Smooth muscle cell (in vitro differentiated cells): ENCODE measurements around the gene CEP70. TPM values are rescaled to one million over a fixed set of nuclear protein-coding genes. Genes with fewer than 3 reads are reported as not detected.

Experiments
- DNase-seq: peaks from one replicate; lab custom pipeline; 2025; ENCODE audit not compliant: unreplicated experiment; lab: John Stamatoyannopoulos, UW
- H2AFZ ChIP-seq: fragments of 200-600 bp; sonication (generic); 2 replicates; pipeline ENCODE4 v1.6.0; 2016; ENCODE audit warnings: antibody characterized with exemption, low read depth, mild to moderate bottlenecking
- H3F3A ChIP-seq: fragments of 200-600 bp; sonication (generic); 2 replicates; pipeline ENCODE4 v1.6.0; 2017; ENCODE audit warnings: antibody characterized with exemption, low read depth
- H3K27ac ChIP-seq: fragments of 200-600 bp; sonication (generic); 2 replicates; pipeline ENCODE4 v1.5.1; 2016; ENCODE audit warnings: low read depth, mild to moderate bottlenecking
- H3K27me3 ChIP-seq: fragments of 200-600 bp; sonication (generic); 2 replicates; pipeline ENCODE4 v1.6.1; 2016; ENCODE audit warnings: low read depth, mild to moderate bottlenecking
- H3K36me3 ChIP-seq: fragments of 200-600 bp; sonication (generic); 2 replicates; pipeline ENCODE4 v1.5.1; 2016; ENCODE audit warnings: low read depth
- H3K4me1 ChIP-seq: fragments of 200-600 bp; sonication (generic); 2 replicates; pipeline ENCODE4 v1.5.1; 2016; ENCODE audit warnings: low read depth
- H3K4me2 ChIP-seq: fragments of 200-600 bp; sonication (generic); 2 replicates; pipeline ENCODE4 v1.6.0; 2016; ENCODE audit warnings: mild to moderate bottlenecking
- H3K4me3 ChIP-seq: fragments of 200-600 bp; sonication (generic); 2 replicates; pipeline ENCODE4 v1.5.1; 2016; ENCODE audit warnings: mild to moderate bottlenecking
- H3K79me2 ChIP-seq: fragments of 200-600 bp; sonication (generic); 2 replicates; pipeline ENCODE4 v1.6.0; 2016; ENCODE audit warnings: low read depth, mild to moderate bottlenecking
- H3K9ac ChIP-seq: fragments of 200-600 bp; sonication (generic); 2 replicates; pipeline ENCODE4 v1.6.0; 2016; ENCODE audit warnings: low read depth
- H3K9me3 ChIP-seq: fragments of 200-600 bp; sonication (generic); replicated peaks from 2 replicates; pipeline ENCODE4 v1.5.1; 2016; ENCODE audit warnings: low read depth
- H4K20me1 ChIP-seq: fragments of 200-600 bp; sonication (generic); 2 replicates; pipeline ENCODE4 v1.6.0; 2016; ENCODE audit warnings: low read depth
- WGBS: methylation state at CpG from one replicate; pipeline ENCODE4 v1.1.7; 2016; ENCODE audit warnings: low lambda C conversion rate; 5-methylcytosine and 5-hydroxymethylcytosine counted together
- polyA plus RNA-seq: library from polyadenylated mRNA; unstranded; fragments of >200 nt; fragmentation: Nextera tagmentation; extraction: Ambion mirVana; gene quantifications from 2 replicates; pipeline ENCODE4 v1.2.1, GENCODE V29; 2016
- total RNA-seq: library from RNA; depleted of rRNA; stranded (reverse); fragments of >200 nt; gene quantifications from 2 replicates; pipeline ENCODE4 v1.2.3, GENCODE V29; 2014
- TF ChIP-seq, protein P1 (sequence below): fragments of 200-600 bp; sonication (generic); IDR thresholded peaks from 2 replicates; pipeline ENCODE4 v1.5.1; 2017; ENCODE audit warnings: borderline replicate concordance, mild to moderate bottlenecking, antibody characterized with exemption; ENCODE audit not compliant: insufficient read depth, poor library complexity, severe bottlenecking

Gene CEP70
- total and polyA plus RNA-seq, 2 experiments from 2014 or later = 6.3 to 17.1 TPM

DNA sequence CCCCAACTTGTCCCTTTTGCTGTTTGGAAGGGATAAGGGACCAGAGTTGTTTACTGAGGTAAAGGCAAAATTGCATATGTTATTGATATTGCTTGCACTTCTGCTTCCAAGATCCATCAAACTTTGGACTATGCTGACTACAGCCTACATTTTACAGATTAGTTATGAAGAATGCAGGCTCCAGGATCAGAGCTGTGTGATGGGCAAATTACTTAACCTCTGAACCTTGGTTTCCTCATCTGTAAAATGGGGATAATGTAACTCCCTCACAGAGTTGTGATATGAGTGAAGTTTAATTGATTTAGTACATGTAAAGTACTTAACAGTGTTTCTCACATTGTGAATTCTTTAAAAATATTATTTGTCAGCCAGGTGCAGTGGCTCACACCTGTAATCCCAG, 30.5 kb upstream of the CEP70 start:
- Histone ChIP-seq H4K20me1 (no peaks in the 10 kb centered on the region), H3K9ac (no peak overlapping the region), H3K4me1 (no peaks in the 10 kb centered on the region), H2AFZ (no peak overlapping the region), H3F3A (no peaks in the 10 kb centered on the region), H3K4me2 (no peak overlapping the region), H3K27me3 (no peaks in the 10 kb centered on the region), H3K9me3 (no peaks in the 10 kb centered on the region), H3K4me3 (no peak overlapping the region), H3K36me3 (no peaks in the 10 kb centered on the region), H3K27ac (no peak overlapping the region), H3K79me2 (no peaks in the 10 kb centered on the region)
- DNase-seq = no peak
- TF ChIP-seq, protein P1, sequence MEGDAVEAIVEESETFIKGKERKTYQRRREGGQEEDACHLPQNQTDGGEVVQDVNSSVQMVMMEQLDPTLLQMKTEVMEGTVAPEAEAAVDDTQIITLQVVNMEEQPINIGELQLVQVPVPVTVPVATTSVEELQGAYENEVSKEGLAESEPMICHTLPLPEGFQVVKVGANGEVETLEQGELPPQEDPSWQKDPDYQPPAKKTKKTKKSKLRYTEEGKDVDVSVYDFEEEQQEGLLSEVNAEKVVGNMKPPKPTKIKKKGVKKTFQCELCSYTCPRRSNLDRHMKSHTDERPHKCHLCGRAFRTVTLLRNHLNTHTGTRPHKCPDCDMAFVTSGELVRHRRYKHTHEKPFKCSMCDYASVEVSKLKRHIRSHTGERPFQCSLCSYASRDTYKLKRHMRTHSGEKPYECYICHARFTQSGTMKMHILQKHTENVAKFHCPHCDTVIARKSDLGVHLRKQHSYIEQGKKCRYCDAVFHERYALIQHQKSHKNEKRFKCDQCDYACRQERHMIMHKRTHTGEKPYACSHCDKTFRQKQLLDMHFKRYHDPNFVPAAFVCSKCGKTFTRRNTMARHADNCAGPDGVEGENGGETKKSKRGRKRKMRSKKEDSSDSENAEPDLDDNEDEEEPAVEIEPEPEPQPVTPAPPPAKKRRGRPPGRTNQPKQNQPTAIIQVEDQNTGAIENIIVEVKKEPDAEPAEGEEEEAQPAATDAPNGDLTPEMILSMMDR = no peak

DNA sequence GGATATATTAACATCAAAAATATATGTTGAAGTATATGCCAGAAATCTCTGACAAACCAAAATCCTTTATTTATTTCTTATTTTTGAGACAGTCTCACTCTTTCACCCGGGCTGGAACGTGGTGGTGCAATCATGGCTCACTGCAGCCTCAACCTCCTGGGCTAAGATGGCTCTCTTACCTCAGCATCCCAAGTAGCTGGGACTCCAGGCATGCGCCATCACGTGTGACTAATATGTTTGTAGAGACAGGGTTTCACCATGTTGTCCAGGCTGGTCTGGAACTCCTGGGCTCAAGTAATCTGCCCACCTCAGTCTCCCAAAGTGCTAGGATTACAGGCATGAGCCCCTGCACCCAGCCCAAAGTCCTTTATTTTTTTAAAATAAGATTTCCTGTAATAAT, 26.4 kb upstream of the CEP70 start:
- Histone ChIP-seq H4K20me1 (no peaks in the 10 kb centered on the region), H3K27me3 (no peaks in the 10 kb centered on the region), H3F3A (no peaks in the 10 kb centered on the region), H3K79me2 (peaks cover 3% of the 10 kb centered on the region), H3K36me3 (no peaks in the 10 kb centered on the region), H3K9me3 (no peaks in the 10 kb centered on the region), H3K9ac (no peak overlapping the region), H3K27ac (no peak overlapping the region), H3K4me2 (no peak overlapping the region), H3K4me3 (no peak overlapping the region), H3K4me1 (no peaks in the 10 kb centered on the region), H2AFZ (no peak overlapping the region)
- DNase-seq = no peak
- TF ChIP-seq, protein P1 = no peak
- WGBS = 94% methylated on average over 4 of the region's 4 CpGs

DNA sequence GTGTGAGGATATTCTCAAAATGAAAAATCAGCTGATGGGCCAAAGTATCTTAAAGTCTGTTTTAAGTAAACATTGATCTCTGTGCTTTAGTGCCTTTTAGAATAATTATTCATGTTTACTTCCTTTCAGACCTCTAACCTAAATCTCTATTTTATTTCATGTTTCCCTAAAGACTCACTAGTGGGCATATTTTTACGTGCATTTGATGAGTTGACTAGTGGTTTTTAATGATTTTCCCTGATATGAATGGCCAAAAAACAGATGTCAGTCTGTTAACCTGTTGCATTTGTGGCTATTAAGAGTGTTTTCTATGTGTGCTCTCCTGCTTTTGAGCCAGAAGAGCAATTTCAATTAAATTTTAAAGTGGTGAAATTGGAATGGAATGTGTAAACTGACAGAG, 21.4 kb upstream of the CEP70 start:
- Histone ChIP-seq H3K27ac (no peak overlapping the region), H3K36me3 (no peaks in the 10 kb centered on the region), H3K4me2 (no peak overlapping the region), H2AFZ (no peak overlapping the region), H3K27me3 (no peaks in the 10 kb centered on the region), H3K4me3 (no peak overlapping the region), H3K4me1 (no peaks in the 10 kb centered on the region), H3F3A (no peaks in the 10 kb centered on the region), H3K9ac (no peak overlapping the region), H3K9me3 (no peaks in the 10 kb centered on the region), H4K20me1 (no peaks in the 10 kb centered on the region), H3K79me2 (peaks cover 3% of the 10 kb centered on the region)
- TF ChIP-seq, protein P1 = no peak
- DNase-seq = no peak
- WGBS = 92% methylated on average over 1 of the region's 1 CpG

DNA sequence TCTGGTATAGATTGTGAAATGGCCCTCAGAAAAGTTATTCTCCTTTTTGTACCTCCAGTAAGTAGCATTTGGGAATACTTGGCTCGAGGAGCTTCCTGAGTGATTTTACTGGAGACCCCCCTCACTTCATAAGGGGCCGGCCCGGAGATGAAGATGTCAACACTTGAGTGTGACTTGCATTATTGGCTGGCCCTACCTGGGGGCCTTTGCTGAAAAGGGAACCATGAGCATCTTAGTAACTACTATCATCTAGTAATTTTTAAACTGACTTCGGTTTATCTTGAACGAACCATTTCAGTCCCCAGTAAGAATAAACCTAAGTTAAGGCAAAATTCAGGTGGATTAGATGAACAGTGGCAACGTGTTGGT, 15.8 kb upstream of the CEP70 start:
- Histone ChIP-seq H3K36me3 (no peaks in the 10 kb centered on the region), H3K27ac (no peak overlapping the region), H3K9ac (no peak overlapping the region), H4K20me1 (no peaks in the 10 kb centered on the region), H3K9me3 (no peaks in the 10 kb centered on the region), H3K27me3 (no peaks in the 10 kb centered on the region), H3K4me1 (no peaks in the 10 kb centered on the region), H2AFZ (peak overlapping the region; percentile 98), H3K4me3 (peak overlapping the region; percentile 89), H3K4me2 (peak overlapping the region; percentile 97), H3K79me2 (no peaks in the 10 kb centered on the region), H3F3A (no peaks in the 10 kb centered on the region)
- no peak for DNase-seq
- 87% methylated on average over 6 of the region's 6 CpGs for WGBS
- TF ChIP-seq, protein P1 = no peak
